DOHH2 (cell line): Measurements from ENCODE around the gene ENOX1.

Source experiments
- H3F3A ChIP-seq: fragments of 200-600 bp; sonication (generic), shearing (Covaris generic); 2 replicates; pipeline ENCODE4 v1.6.0; 2016; ENCODE audit warnings: antibody characterized with exemption, mild to moderate bottlenecking; ENCODE audit not compliant: control insufficient read depth, insufficient read depth
- H3K27ac ChIP-seq: fragments of 200-600 bp; sonication (generic); 2 replicates; pipeline ENCODE4 v1.5.1; 2014; ENCODE audit warnings: low read depth, mild to moderate bottlenecking, low read length, moderate library complexity
- H3K27me3 ChIP-seq: fragments of 200-600 bp; sonication (generic); 2 replicates; pipeline ENCODE4 v1.6.1; 2014; ENCODE audit warnings: mild to moderate bottlenecking, low read length, mixed read lengths; ENCODE audit not compliant: control insufficient read depth
- H3K36me3 ChIP-seq: fragments of 200-600 bp; sonication (generic); 2 replicates; pipeline ENCODE4 v1.6.1; 2014; ENCODE audit warnings: mild to moderate bottlenecking, low read length, moderate library complexity, mixed read lengths; ENCODE audit not compliant: control insufficient read depth
- H3K4me1 ChIP-seq: fragments of 200-600 bp; sonication (generic); 2 replicates; pipeline ENCODE4 v1.6.1; 2014; ENCODE audit warnings: mild to moderate bottlenecking, low read length, mixed read lengths; ENCODE audit not compliant: control insufficient read depth
- H3K4me2 ChIP-seq: fragments of 200-600 bp; sonication (generic); 2 replicates; pipeline ENCODE4 v1.6.0; 2014; ENCODE audit warnings: mild to moderate bottlenecking, low read length, moderate library complexity
- H3K4me3 ChIP-seq: fragments of 200-600 bp; sonication (generic); 2 replicates; pipeline ENCODE4 v1.5.1; 2014; ENCODE audit warnings: mild to moderate bottlenecking, low read length, mixed read lengths
- H3K79me2 ChIP-seq: fragments of 200-600 bp; sonication (generic); 2 replicates; pipeline ENCODE4 v1.6.1; 2014; ENCODE audit warnings: mild to moderate bottlenecking, low read length, mixed read lengths; ENCODE audit not compliant: control insufficient read depth
- H3K9me2 ChIP-seq: fragments of 200-600 bp; sonication (generic); replicated peaks from 2 replicates; pipeline ENCODE4 v1.6.1; 2014; ENCODE audit warnings: mild to moderate bottlenecking, low read length, mixed read lengths; ENCODE audit not compliant: control insufficient read depth
- H3K9me3 ChIP-seq: fragments of 200-600 bp; sonication (generic); 2 replicates; pipeline ENCODE4 v1.6.1; 2014; ENCODE audit warnings: antibody characterized with exemption, low read length, mixed read lengths; ENCODE audit not compliant: control insufficient read depth, insufficient read depth
- H4K20me1 ChIP-seq: fragments of 200-600 bp; sonication (generic); 2 replicates; pipeline ENCODE4 v1.6.0; 2014; ENCODE audit warnings: low read depth, mild to moderate bottlenecking, antibody characterized with exemption, low read length, moderate library complexity; ENCODE audit not compliant: control insufficient read depth, insufficient read depth
- CTCF ChIP-seq: fragments of 200-600 bp; sonication (generic); IDR thresholded peaks from one replicate; pipeline ENCODE4 v1.5.1; 2014; ENCODE audit warnings: antibody characterized with exemption, mild to moderate bottlenecking, low read depth, low read length; ENCODE audit not compliant: poor library complexity, severe bottlenecking
- EZH2phosphoT487 ChIP-seq: fragments of 200-600 bp; sonication (generic); IDR thresholded peaks from 2 replicates; pipeline ENCODE4 v1.6.1; 2017; ENCODE audit warnings: borderline replicate concordance, mild to moderate bottlenecking, antibody characterized with exemption, low read length, moderate library complexity, mixed read lengths

ENOX1 gene

GRCh38 chr13:43665388-43665787, 121.4 kb downstream of the ENOX1 start:
- H4K20me1 ChIP-seq = no peaks in the 10 kb centered on the region
- no peak overlapping the region for H3K27ac ChIP-seq
- H3K4me3 ChIP-seq = no peak overlapping the region
- H3K79me2 ChIP-seq = no peaks in the 10 kb centered on the region
- peaks cover 2% of the 10 kb centered on the region; the same call in 1 of the 2 replicates for H3K27me3 ChIP-seq
- H3K9me2 ChIP-seq = no peaks in the 10 kb centered on the region
- TF ChIP-seq EZH2phosphoT487 = no peak
- no peak for TF ChIP-seq CTCF
- H3K4me1 ChIP-seq = no peaks in the 10 kb centered on the region
- H3K9me3 ChIP-seq = no peaks in the 10 kb centered on the region
- H3F3A ChIP-seq = no peaks in the 10 kb centered on the region
- H3K36me3 ChIP-seq = no peaks in the 10 kb centered on the region
- no peak overlapping the region for H3K4me2 ChIP-seq

- no peak overlapping the region for H3K4me2 ChIP-seq
- no peak overlapping the region for H3K4me3 ChIP-seq
- H3K9me3 ChIP-seq = no peaks in the 10 kb centered on the region
- H4K20me1 ChIP-seq = no peaks in the 10 kb centered on the region
- H3K27me3 ChIP-seq = peaks cover 2% of the 10 kb centered on the region; the same call in 1 of the 2 replicates
- no peaks in the 10 kb centered on the region for H3K36me3 ChIP-seq
- no peaks in the 10 kb centered on the region for H3K4me1 ChIP-seq
- H3K27ac ChIP-seq = no peak overlapping the region
- TF ChIP-seq CTCF = no peak
- no peak for TF ChIP-seq EZH2phosphoT487
- no peaks in the 10 kb centered on the region for H3K9me2 ChIP-seq
- H3F3A ChIP-seq = no peaks in the 10 kb centered on the region
- no peaks in the 10 kb centered on the region for H3K79me2 ChIP-seq
These were observed 122.0 kb downstream of the ENOX1 start for GRCh38 chr13:43664700-43665191.

GRCh38 chr13:43663474-43664090, 123.2 kb downstream of the ENOX1 start:
- H3K27me3 ChIP-seq = no peaks in the 10 kb centered on the region; the same call in 1 of the 2 replicates
- H3K9me2 ChIP-seq = no peaks in the 10 kb centered on the region
- TF ChIP-seq CTCF (no peak), EZH2phosphoT487 (no peak)

More at GRCh38 chr13:43663474-43664090, 123.2 kb downstream of the ENOX1 start:
- Histone ChIP-seq H3K36me3 (no peaks in the 10 kb centered on the region), H3K79me2 (no peaks in the 10 kb centered on the region), H3K4me2 (no peak overlapping the region), H3K9me3 (no peaks in the 10 kb centered on the region), H3K4me1 (no peaks in the 10 kb centered on the region), H3K4me3 (no peak overlapping the region), H4K20me1 (no peaks in the 10 kb centered on the region), H3K27ac (no peak overlapping the region), H3F3A (no peaks in the 10 kb centered on the region)
